UCSD-AML1 (cell line): ENCODE data around the gene MREG.

Experiments
- DNase-seq: peaks from one replicate; lab custom pipeline; 2025; ENCODE audit not compliant: unreplicated experiment; lab: John Stamatoyannopoulos, UW

The MREG gene, protein sequence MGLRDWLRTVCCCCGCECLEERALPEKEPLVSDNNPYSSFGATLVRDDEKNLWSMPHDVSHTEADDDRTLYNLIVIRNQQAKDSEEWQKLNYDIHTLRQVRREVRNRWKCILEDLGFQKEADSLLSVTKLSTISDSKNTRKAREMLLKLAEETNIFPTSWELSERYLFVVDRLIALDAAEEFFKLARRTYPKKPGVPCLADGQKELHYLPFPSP

GRCh38 chr2:216013080-216013909 lies at the start of gene MREG:
Gene MREG (minus strand): TSS chr2:216013551. CDS start chr2:216013327, 224 bp downstream.
- DNase-seq, result peak; percentile 67

- no peak for DNase-seq
Measured at GRCh38 chr2:216059233-216059834, 46.0 kb upstream of the MREG start.

GRCh38 chr2:216057688-216058193 lies 44.4 kb upstream of the MREG start:
- peak; percentile 15 for DNase-seq

- no peak for DNase-seq
Measured at GRCh38 chr2:216056739-216057138, 43.4 kb upstream of the MREG start.

DNA sequence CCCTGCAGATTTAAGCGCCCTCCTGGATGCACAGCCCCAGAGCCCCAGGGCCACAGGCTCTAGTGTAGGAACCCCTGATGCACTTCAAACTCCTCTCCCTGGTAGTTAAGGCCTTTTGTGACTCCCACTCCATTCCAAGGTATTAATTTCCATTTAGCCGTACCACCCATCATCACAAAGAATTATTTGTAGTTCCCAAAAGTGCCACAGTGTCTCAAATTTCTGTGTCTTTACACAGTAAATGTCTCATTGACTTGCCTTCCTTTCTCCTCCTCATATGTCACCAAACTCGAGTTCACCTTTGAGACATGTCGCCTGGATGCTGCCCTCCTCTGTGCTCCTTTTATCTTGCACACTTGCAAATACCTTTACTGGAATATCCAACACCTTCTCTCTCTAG lies 42.3 kb upstream of the MREG start:
- DNase-seq, result no peak

GRCh38 chr2:216052420-216052819 lies 39.1 kb upstream of the MREG start:
- no peak for DNase-seq

- no peak for DNase-seq
Measured at GRCh38 chr2:216051350-216051749, 38.0 kb upstream of the MREG start.

GRCh38 chr2:216049452-216049851 lies 36.1 kb upstream of the MREG start:
- no peak for DNase-seq

DNA sequence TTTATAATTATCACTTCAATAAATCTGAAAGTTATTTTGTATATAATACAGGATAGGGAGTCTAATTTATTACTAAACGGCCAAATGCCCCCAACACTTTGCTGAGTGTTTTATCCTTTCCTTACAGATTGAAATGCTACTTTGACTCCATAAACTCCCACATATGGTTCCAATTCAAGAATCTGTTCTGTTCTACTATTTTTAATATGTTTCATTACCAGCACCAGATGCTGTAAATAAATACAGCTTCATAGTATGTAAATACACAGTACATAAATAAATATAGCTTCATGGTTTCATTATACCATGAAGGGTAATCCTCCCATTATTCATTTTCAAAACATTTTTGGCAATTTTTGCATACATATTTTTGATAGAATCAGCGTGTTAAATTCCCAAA lies 34.0 kb upstream of the MREG start:
- no peak for DNase-seq

GRCh38 chr2:216044883-216045486 lies 31.6 kb upstream of the MREG start:
- no peak for DNase-seq

DNA sequence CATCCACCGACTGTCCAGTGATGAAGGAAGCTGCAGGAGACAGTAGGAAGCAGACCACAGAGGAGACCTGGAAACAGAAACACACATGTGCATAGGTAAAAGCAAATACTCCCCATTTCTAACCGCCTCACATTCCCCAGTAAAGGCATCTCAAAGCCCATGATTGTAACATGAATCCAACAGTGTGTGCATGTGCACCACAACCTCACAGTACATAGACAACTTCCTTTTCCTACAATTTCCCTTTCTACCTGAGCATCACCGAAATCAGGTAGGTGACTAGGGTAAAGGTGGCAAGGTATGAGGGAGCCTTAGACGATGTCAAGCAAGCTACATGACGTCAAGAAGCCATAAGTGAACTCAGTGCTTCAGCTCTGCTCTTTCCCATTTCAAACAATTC lies 30.6 kb upstream of the MREG start:
- DNase-seq, result no peak

- no peak for DNase-seq
Measured at GRCh38 chr2:216041438-216041837, 28.1 kb upstream of the MREG start.

DNA sequence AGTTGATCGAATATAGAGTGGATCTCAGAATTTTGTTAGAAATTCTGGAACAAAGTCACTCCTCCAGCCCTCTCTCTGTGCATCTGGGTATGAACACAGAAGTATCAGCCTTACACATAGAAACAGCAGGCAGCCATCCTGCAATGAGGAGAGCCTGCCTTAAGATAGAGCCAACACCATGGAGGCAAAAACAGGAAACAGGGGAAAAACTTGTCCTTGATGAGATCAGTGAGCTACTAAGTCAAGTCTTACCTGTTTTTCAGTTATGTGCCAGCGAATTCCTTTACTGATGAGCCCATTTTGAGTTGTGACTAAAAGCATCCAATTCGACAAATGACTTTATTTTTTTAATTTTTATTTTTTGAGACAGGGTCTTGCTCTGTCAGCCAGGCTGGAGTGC lies 26.6 kb upstream of the MREG start:
- no peak for DNase-seq

GRCh38 chr2:216034065-216034464 lies 20.7 kb upstream of the MREG start:
- peak; percentile 54 for DNase-seq

DNA sequence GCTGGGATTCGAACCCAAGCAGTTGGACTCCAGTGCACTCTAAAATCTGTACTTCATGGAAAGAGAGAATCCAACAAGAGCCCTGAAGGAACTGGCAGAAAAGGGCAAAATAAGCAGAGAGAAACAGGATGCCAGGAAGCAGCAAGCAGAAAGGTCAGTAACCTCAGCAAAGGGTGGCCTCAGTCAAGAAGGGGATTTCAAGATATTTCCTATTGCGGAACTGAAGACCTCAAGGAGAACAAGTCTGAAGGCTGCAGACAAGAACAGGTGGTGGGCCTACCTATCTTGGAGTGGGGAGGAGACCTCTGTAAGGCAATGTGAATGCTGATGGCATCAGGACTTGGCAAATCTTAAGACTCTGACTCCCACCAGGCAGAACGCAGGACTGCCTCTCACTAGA lies 20.1 kb upstream of the MREG start:
- no peak for DNase-seq

GRCh38 chr2:216031960-216032689 lies 18.8 kb upstream of the MREG start:
- no peak for DNase-seq

GRCh38 chr2:216030216-216030615 lies 16.9 kb upstream of the MREG start:
- DNase-seq, result no peak

- no peak for DNase-seq
Measured at GRCh38 chr2:216029416-216030129, 16.2 kb upstream of the MREG start.

GRCh38 chr2:216024779-216025336 lies 11.5 kb upstream of the MREG start:
- DNase-seq, result no peak

GRCh38 chr2:216023055-216023648 lies 9.8 kb upstream of the MREG start:
- DNase-seq, result no peak
